ENCODE data around the gene SORCS2.

- TF ChIP-seq CTCF (IDR thresholded peaks at IDR 0.05; ENCODE audit: low read length) (no peak), EZH2 (IDR thresholded peaks at IDR 0.05; ENCODE audit: borderline replicate concordance, low read length) (no peak)
Observed at GRCh38 chr4:7704625-7705024, 512.3 kb downstream of the SORCS2 start.

Measured in OCI-LY1 (cell line).